Measurements from ENCODE around the gene CHMP4B. TPM values are rescaled to one million over a fixed set of nuclear protein-coding genes. Genes with fewer than 3 reads are reported as not detected.

Gene CHMP4B
- total and polyA plus RNA-seq, 7 donors: 102 to 394 (median 115) TPM

GRCh38 chr20:33796263-33796906, 14.8 kb upstream of the CHMP4B start:
- H3K4me1 ChIP-seq: peaks cover 0 to 31% (median 29%) of the 10 kb centered on the region in 4 donors
- H3K9me3 ChIP-seq: no peaks in the 10 kb centered on the region
- no peaks in the 10 kb centered on the region for H3K27me3 ChIP-seq
- no peak overlapping the region for H3K27ac ChIP-seq
- H3K4me3 ChIP-seq: no peak overlapping the region
- WGBS, 2 donors: 16 to 61% methylated on average over 9 of the region's 9 CpGs
- intact Hi-C loops (cut with DNase I): no loop called here
- H3K36me3 ChIP-seq: no peaks in the 10 kb centered on the region
- TF ChIP-seq, protein P1, sequence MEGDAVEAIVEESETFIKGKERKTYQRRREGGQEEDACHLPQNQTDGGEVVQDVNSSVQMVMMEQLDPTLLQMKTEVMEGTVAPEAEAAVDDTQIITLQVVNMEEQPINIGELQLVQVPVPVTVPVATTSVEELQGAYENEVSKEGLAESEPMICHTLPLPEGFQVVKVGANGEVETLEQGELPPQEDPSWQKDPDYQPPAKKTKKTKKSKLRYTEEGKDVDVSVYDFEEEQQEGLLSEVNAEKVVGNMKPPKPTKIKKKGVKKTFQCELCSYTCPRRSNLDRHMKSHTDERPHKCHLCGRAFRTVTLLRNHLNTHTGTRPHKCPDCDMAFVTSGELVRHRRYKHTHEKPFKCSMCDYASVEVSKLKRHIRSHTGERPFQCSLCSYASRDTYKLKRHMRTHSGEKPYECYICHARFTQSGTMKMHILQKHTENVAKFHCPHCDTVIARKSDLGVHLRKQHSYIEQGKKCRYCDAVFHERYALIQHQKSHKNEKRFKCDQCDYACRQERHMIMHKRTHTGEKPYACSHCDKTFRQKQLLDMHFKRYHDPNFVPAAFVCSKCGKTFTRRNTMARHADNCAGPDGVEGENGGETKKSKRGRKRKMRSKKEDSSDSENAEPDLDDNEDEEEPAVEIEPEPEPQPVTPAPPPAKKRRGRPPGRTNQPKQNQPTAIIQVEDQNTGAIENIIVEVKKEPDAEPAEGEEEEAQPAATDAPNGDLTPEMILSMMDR (IDR thresholded peaks at IDR 0.05): no peak
- TF ChIP-seq EP300 (IDR thresholded peaks at IDR 0.05): no peak
- no peak for TF ChIP-seq POLR2A (IDR thresholded peaks at IDR 0.05)
- TF ChIP-seq POLR2AphosphoS5 (IDR thresholded peaks at IDR 0.05): no peak
- no peak for DNase-seq

GRCh38 chr20:33796907-33797544, 14.1 kb upstream of the CHMP4B start:
- no peak for DNase-seq
- Histone ChIP-seq H3K9me3 (no peaks in the 10 kb centered on the region), H3K27me3 (no peaks in the 10 kb centered on the region), H3K27ac (no peak overlapping the region), H3K4me1 (peaks cover 0 to 25% (median 23%) of the 10 kb centered on the region in 4 donors), H3K4me3 (no peak overlapping the region), H3K36me3 (no peaks in the 10 kb centered on the region)
- WGBS, 2 donors: 46 to 79% methylated on average over 5 of the region's 5 CpGs
- intact Hi-C loops (cut with DNase I): no loop called here
- TF ChIP-seq, protein P1 (IDR thresholded peaks at IDR 0.05): no peak
- TF ChIP-seq EP300 (IDR thresholded peaks at IDR 0.05): no peak
- TF ChIP-seq POLR2AphosphoS5 (IDR thresholded peaks at IDR 0.05): no peak
- no peak for TF ChIP-seq POLR2A (IDR thresholded peaks at IDR 0.05)

DNA sequence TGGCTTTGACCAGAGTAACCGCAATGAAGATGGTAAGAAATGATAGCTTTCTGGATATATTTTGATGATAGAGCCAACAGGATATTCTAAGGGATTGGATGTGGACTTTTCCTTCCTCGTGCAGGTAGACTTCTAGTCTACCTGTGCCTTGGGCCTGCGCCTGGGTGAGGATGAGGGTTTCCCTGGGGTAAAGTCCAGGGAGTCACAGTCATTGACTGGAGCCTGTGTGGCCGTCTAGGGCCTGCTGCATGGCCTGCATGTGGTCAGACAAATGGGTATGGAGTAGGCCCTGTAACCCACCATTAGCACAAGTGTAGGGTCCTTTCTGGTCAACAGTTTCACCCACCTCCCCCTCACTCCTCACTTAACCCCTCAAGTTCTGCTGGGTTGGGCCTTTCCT, 12.7 kb upstream of the CHMP4B start:
- Histone ChIP-seq H3K4me3 (no peak overlapping the region), H3K4me1 (peaks cover 0 to 17% (median 13%) of the 10 kb centered on the region in 4 donors), H3K27ac (no peak overlapping the region), H3K27me3 (no peaks in the 10 kb centered on the region), H3K36me3 (no peaks in the 10 kb centered on the region), H3K9me3 (no peaks in the 10 kb centered on the region)
- DNase-seq: no peak
- 54 to 71% methylated on average over 4 of the region's 4 CpGs for WGBS, 2 donors
- TF ChIP-seq, protein P1 (IDR thresholded peaks at IDR 0.05): no peak
- TF ChIP-seq POLR2AphosphoS5 (IDR thresholded peaks at IDR 0.05) (no peak), POLR2A (IDR thresholded peaks at IDR 0.05) (no peak), EP300 (IDR thresholded peaks at IDR 0.05) (no peak)
- intact Hi-C loops (cut with DNase I): no loop called here

GRCh38 chr20:33803921-33804337, 7.2 kb upstream of the CHMP4B start:
- no peak for DNase-seq
- intact Hi-C loops (cut with DNase I): no loop called here
- H3K9me3 ChIP-seq: no peaks in the 10 kb centered on the region
- no peaks in the 10 kb centered on the region for H3K27me3 ChIP-seq
- 87 to 88% methylated on average over 2 of the region's 2 CpGs for WGBS, 2 donors
- TF ChIP-seq POLR2AphosphoS5 (IDR thresholded peaks at IDR 0.05) (peak in 3 of 4 donors; percentile 14 to 78 (median 65)), EP300 (IDR thresholded peaks at IDR 0.05) (no peak)
- H3K36me3 ChIP-seq: no peaks in the 10 kb centered on the region
- no peak overlapping the region for H3K4me3 ChIP-seq
- peak overlapping the region; percentile 67 to 84 (median 74) for H3K27ac ChIP-seq
- peaks cover 0 to 19% (median 13%) of the 10 kb centered on the region in 4 donors for H3K4me1 ChIP-seq

GRCh38 chr20:33808388-33808787, 2.8 kb upstream of the CHMP4B start:
- Histone ChIP-seq H3K27ac (no peak overlapping the region), H3K36me3 (no peaks in the 10 kb centered on the region), H3K4me3 (no peak overlapping the region), H3K9me3 (no peaks in the 10 kb centered on the region), H3K4me1 (peaks cover 0 to 27% (median 20%) of the 10 kb centered on the region in 4 donors), H3K27me3 (no peaks in the 10 kb centered on the region)
- DNase-seq: no peak
- TF ChIP-seq, protein P1 (IDR thresholded peaks at IDR 0.05): no peak
- no peak for TF ChIP-seq POLR2AphosphoS5 (IDR thresholded peaks at IDR 0.05)
- TF ChIP-seq EP300 (IDR thresholded peaks at IDR 0.05): no peak
- TF ChIP-seq POLR2A (IDR thresholded peaks at IDR 0.05): no peak
- 95 to 98% methylated on average over 3 of the region's 3 CpGs for WGBS, 2 donors
- intact Hi-C loops (cut with DNase I): no loop called here

Data from sigmoid colon (tissue), 7 donors.